Neural cell (in vitro differentiated cells): ENCODE data around the gene IFNW1. TPM values are rescaled to one million over a fixed set of nuclear protein-coding genes. Genes with fewer than 3 reads are reported as not detected.
A peak's percentile ranks its signal among the peaks of the same experiment; 100 is the strongest.

Source experiments
- H2AFZ ChIP-seq: fragments of 200-600, 300-800 bp; sonication (generic), shearing (Covaris generic); 2 replicates; pipeline ENCODE4 v1.6.0; 2014; ENCODE audit warnings: low read depth, mild to moderate bottlenecking, antibody characterized with exemption, low read length, moderate library complexity
- H3F3A ChIP-seq: fragments of 200-600 bp; shearing (Covaris generic); 2 replicates; pipeline ENCODE4 v1.6.1; 2016; ENCODE audit warnings: mild to moderate bottlenecking, moderate library complexity, mixed read lengths, antibody characterized with exemption, low read length; ENCODE audit not compliant: insufficient read depth, poor library complexity, severe bottlenecking
- H3K27ac ChIP-seq: fragments of 200-600, 300-800 bp; sonication (generic), shearing (Covaris generic); 2 replicates; pipeline ENCODE4 v1.5.1; 2014; ENCODE audit warnings: mild to moderate bottlenecking, low read length, moderate library complexity
- H3K27me3 ChIP-seq: fragments of 300-800, 200-600 bp; sonication (generic), shearing (Covaris generic); 2 replicates; pipeline ENCODE4 v1.6.0; 2014; ENCODE audit warnings: mild to moderate bottlenecking, low read depth, low read length, moderate library complexity; ENCODE audit not compliant: insufficient read depth
- H3K36me3 ChIP-seq: fragments of 300-800, 200-600 bp; sonication (generic), shearing (Covaris generic); 2 replicates; pipeline ENCODE4 v1.5.1; 2014; ENCODE audit warnings: mild to moderate bottlenecking, antibody characterized with exemption, low read length, moderate library complexity; ENCODE audit not compliant: insufficient read depth
- H3K4me2 ChIP-seq: fragments of 300-800, 200-600 bp; sonication (generic), shearing (Covaris generic); 2 replicates; pipeline ENCODE4 v1.6.0; 2014; ENCODE audit warnings: mild to moderate bottlenecking, low read length
- H3K4me3 ChIP-seq: fragments of 300-800, 200-600 bp; sonication (generic), shearing (Covaris generic); 2 replicates; pipeline ENCODE4 v1.5.1; 2014; ENCODE audit warnings: mild to moderate bottlenecking, low read length, moderate library complexity
- H3K79me2 ChIP-seq: fragments of 200-600 bp; shearing (Covaris generic); replicated peaks from 2 replicates; pipeline ENCODE4 v1.6.0; 2014; ENCODE audit warnings: mild to moderate bottlenecking, low read length, moderate library complexity; ENCODE audit not compliant: insufficient read depth
- H3K9ac ChIP-seq: fragments of 300-800, 200-600 bp; sonication (generic), shearing (Covaris generic); 2 replicates; pipeline ENCODE4 v1.6.1; 2016; ENCODE audit warnings: mild to moderate bottlenecking, low read length, mixed read lengths
- H3K9me2 ChIP-seq: fragments of 200-600 bp; shearing (Covaris generic); 2 replicates; pipeline ENCODE4 v1.6.1; 2016; ENCODE audit warnings: mild to moderate bottlenecking, low read length, mixed read lengths; ENCODE audit not compliant: insufficient read depth
- H3K9me3 ChIP-seq: fragments of 200-600, 300-800 bp; sonication (generic), shearing (Covaris generic); 2 replicates; pipeline ENCODE4 v1.6.1; 2016; ENCODE audit warnings: mild to moderate bottlenecking, mixed run types, low read length, moderate library complexity, mixed read lengths
- H4K20me1 ChIP-seq: fragments of 200-600 bp; shearing (Covaris generic); 2 replicates; pipeline ENCODE4 v1.6.1; 2016; ENCODE audit warnings: mild to moderate bottlenecking, mixed run types; ENCODE audit not compliant: insufficient read depth
- EP300 ChIP-seq: fragments of 450-650 bp; conservative IDR thresholded peaks from 2 replicates; pipeline ENCODE4 v1.6.1; 2014; ENCODE audit warnings: antibody characterized with exemption, mild to moderate bottlenecking, moderate library complexity; ENCODE audit not compliant: poor library complexity, severe bottlenecking
- EZH2 ChIP-seq: fragments of 200-600, 300-800 bp; shearing (Covaris generic), sonication (generic); IDR thresholded peaks from 2 replicates; pipeline ENCODE4 v1.6.1; 2014; ENCODE audit warnings: antibody characterized with exemption, low read length, borderline replicate concordance, mild to moderate bottlenecking; ENCODE audit not compliant: insufficient read depth, poor library complexity, severe bottlenecking
- MXI1 ChIP-seq: fragments of 450-650 bp; conservative IDR thresholded peaks from 2 replicates; pipeline ENCODE4 v1.6.1; 2014; ENCODE audit warnings: antibody characterized with exemption, mild to moderate bottlenecking; ENCODE audit not compliant: poor library complexity, severe bottlenecking
- POLR2AphosphoS5 ChIP-seq: IDR thresholded peaks from 2 replicates; pipeline ENCODE4 v1.6.1; 2012
- RAD21 ChIP-seq: fragments of 450-650 bp; conservative IDR thresholded peaks from 2 replicates; pipeline ENCODE4 v1.6.1; 2014; ENCODE audit warnings: antibody characterized with exemption, mild to moderate bottlenecking, moderate library complexity
- SMC3 ChIP-seq: fragments of 450-650 bp; conservative IDR thresholded peaks from 2 replicates; pipeline ENCODE4 v1.6.1; 2014; ENCODE audit warnings: antibody characterized with exemption, mild to moderate bottlenecking, moderate library complexity; ENCODE audit not compliant: poor library complexity
- TAF1 ChIP-seq: IDR thresholded peaks from 2 replicates; pipeline ENCODE4 v1.6.1; 2012; ENCODE audit warnings: low read depth
- polyA plus RNA-seq: library from polyadenylated mRNA; depleted of rRNA; stranded (reverse); fragments of >200 nt; gene quantifications from 2 replicates; pipeline ENCODE4 v1.2.3, GENCODE V29; 2014
- TF ChIP-seq, protein P1 (sequence below): IDR thresholded peaks from 2 replicates; pipeline ENCODE4 v1.6.1; 2012; ENCODE audit warnings: borderline replicate concordance
- TF ChIP-seq, protein P2 (sequence below): fragments of 450-650 bp; IDR thresholded peaks from 2 replicates; pipeline ENCODE4 v1.5.1; 2014; ENCODE audit warnings: antibody characterized with exemption, mild to moderate bottlenecking, moderate library complexity; ENCODE audit not compliant: poor library complexity, severe bottlenecking

IFNW1 gene
- polyA plus RNA-seq, 1 donor from 2014 or later: not detected

DNA sequence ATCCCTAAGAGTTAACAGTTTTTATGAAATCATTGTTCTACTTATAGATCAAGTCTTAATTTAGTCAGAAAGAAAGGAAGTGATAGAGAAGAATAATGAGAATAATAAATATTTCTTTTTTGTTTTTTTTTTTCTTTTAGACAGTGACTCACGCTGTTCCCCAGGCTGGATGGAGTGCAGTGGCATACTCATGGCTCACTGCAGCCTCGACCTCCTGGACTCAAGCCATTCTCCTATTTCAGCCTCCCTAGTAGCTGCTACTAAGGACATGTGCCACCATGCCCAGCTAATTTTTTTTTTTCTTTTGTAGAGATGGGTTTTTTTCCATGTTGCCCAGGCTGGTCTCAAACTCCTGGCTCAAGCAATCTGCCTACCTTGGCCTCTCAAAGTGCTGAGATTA, 13.9 kb upstream of the IFNW1 start:
- no peaks in the 10 kb centered on the region for H3K27me3 ChIP-seq
- TF ChIP-seq, protein P1, sequence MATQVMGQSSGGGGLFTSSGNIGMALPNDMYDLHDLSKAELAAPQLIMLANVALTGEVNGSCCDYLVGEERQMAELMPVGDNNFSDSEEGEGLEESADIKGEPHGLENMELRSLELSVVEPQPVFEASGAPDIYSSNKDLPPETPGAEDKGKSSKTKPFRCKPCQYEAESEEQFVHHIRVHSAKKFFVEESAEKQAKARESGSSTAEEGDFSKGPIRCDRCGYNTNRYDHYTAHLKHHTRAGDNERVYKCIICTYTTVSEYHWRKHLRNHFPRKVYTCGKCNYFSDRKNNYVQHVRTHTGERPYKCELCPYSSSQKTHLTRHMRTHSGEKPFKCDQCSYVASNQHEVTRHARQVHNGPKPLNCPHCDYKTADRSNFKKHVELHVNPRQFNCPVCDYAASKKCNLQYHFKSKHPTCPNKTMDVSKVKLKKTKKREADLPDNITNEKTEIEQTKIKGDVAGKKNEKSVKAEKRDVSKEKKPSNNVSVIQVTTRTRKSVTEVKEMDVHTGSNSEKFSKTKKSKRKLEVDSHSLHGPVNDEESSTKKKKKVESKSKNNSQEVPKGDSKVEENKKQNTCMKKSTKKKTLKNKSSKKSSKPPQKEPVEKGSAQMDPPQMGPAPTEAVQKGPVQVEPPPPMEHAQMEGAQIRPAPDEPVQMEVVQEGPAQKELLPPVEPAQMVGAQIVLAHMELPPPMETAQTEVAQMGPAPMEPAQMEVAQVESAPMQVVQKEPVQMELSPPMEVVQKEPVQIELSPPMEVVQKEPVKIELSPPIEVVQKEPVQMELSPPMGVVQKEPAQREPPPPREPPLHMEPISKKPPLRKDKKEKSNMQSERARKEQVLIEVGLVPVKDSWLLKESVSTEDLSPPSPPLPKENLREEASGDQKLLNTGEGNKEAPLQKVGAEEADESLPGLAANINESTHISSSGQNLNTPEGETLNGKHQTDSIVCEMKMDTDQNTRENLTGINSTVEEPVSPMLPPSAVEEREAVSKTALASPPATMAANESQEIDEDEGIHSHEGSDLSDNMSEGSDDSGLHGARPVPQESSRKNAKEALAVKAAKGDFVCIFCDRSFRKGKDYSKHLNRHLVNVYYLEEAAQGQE: no peak
- TF ChIP-seq MXI1 (no peak), TAF1 (no peak), RAD21 (no peak), SMC3 (no peak), POLR2AphosphoS5 (no peak), EZH2 (no peak), EP300 (no peak)
- TF ChIP-seq, protein P2, sequence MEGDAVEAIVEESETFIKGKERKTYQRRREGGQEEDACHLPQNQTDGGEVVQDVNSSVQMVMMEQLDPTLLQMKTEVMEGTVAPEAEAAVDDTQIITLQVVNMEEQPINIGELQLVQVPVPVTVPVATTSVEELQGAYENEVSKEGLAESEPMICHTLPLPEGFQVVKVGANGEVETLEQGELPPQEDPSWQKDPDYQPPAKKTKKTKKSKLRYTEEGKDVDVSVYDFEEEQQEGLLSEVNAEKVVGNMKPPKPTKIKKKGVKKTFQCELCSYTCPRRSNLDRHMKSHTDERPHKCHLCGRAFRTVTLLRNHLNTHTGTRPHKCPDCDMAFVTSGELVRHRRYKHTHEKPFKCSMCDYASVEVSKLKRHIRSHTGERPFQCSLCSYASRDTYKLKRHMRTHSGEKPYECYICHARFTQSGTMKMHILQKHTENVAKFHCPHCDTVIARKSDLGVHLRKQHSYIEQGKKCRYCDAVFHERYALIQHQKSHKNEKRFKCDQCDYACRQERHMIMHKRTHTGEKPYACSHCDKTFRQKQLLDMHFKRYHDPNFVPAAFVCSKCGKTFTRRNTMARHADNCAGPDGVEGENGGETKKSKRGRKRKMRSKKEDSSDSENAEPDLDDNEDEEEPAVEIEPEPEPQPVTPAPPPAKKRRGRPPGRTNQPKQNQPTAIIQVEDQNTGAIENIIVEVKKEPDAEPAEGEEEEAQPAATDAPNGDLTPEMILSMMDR: no peak
- H3K79me2 ChIP-seq: no peaks in the 10 kb centered on the region
- H3K9me3 ChIP-seq: no peaks in the 10 kb centered on the region
- no peaks in the 10 kb centered on the region for H3F3A ChIP-seq
- no peaks in the 10 kb centered on the region for H3K36me3 ChIP-seq
- H3K4me2 ChIP-seq: no peak overlapping the region
- no peak overlapping the region for H2AFZ ChIP-seq
- H3K9me2 ChIP-seq: no peaks in the 10 kb centered on the region
- no peak overlapping the region for H3K4me3 ChIP-seq
- H4K20me1 ChIP-seq: no peaks in the 10 kb centered on the region
- no peak overlapping the region for H3K9ac ChIP-seq
- H3K27ac ChIP-seq: no peak overlapping the region

- Histone ChIP-seq H3K27ac (no peak overlapping the region), H4K20me1 (no peaks in the 10 kb centered on the region), H3K4me3 (no peak overlapping the region), H3K9ac (no peak overlapping the region), H3F3A (no peaks in the 10 kb centered on the region), H3K27me3 (no peaks in the 10 kb centered on the region), H3K36me3 (no peaks in the 10 kb centered on the region), H3K4me2 (no peak overlapping the region), H3K9me2 (no peaks in the 10 kb centered on the region), H3K9me3 (no peaks in the 10 kb centered on the region), H3K79me2 (no peaks in the 10 kb centered on the region), H2AFZ (no peak overlapping the region)
- TF ChIP-seq, protein P2: peak; percentile 56
- TF ChIP-seq, protein P1: no peak
- TF ChIP-seq EP300: no peak
- TF ChIP-seq RAD21: peak; percentile 51
Measured at GRCh38 chr9:21154018-21154608, 12.5 kb upstream of the IFNW1 start.
